GM12865 (cell line): ENCODE data around the gene ZFAND2A.

ENCODE experiments used
- DNase-seq: peaks from one replicate; pipeline ENCODE4 v3.0.0; 2010; ENCODE audit warnings: low read depth
- H3K4me3 ChIP-seq: 2 replicates; pipeline ENCODE4 v1.5.1; 2011; ENCODE audit warnings: mild to moderate bottlenecking, low read depth, low read length, control low read depth
- TF ChIP-seq, protein P1 (sequence below): IDR thresholded peaks from 2 replicates; pipeline ENCODE4 v1.5.1; 2011; ENCODE audit warnings: low read length, control low read depth, low read depth, inconsistent platforms; ENCODE audit not compliant: insufficient read depth; ENCODE audit errors: missing control alignments

The ZFAND2A gene

DNA sequence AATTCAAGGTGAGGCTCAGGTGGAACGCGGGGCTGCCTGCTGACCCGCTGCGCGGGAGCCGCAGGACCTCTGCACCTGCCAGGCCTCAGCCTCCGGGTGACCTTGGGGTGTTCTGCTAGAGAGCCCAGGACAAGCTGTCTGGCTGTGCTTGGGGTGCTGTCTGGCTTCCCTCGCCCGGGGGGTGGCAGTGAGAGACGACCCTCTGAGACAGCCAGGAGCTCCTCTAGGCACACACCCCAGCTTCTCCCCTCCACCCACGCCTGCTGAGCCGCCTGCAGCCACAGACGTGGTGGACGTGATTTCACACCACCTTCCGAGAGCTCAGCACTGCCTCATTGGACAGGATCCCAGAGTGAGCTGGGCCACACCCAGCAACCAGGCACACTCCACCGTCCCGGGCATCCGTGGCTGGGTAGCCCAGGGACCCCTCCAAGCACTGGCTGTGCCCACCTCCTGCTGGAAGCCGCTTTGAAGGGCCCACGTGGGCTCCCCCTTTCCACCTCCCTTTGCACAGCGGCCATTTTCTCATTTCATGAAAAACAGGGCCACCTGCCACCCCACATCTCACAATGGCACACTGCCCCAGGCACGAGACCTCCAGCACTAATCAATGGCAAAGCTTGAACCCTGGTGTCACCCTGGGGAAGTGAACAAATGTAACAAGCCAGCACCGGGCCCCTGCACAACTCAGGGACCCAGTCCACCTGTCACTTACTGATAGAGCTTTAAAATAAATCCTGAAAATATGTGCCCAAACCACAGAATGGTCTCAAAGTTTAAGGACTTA lies 35.0 kb downstream of the ZFAND2A start:
- no peak overlapping the region for H3K4me3 ChIP-seq
- no peak for DNase-seq
- TF ChIP-seq, protein P1, sequence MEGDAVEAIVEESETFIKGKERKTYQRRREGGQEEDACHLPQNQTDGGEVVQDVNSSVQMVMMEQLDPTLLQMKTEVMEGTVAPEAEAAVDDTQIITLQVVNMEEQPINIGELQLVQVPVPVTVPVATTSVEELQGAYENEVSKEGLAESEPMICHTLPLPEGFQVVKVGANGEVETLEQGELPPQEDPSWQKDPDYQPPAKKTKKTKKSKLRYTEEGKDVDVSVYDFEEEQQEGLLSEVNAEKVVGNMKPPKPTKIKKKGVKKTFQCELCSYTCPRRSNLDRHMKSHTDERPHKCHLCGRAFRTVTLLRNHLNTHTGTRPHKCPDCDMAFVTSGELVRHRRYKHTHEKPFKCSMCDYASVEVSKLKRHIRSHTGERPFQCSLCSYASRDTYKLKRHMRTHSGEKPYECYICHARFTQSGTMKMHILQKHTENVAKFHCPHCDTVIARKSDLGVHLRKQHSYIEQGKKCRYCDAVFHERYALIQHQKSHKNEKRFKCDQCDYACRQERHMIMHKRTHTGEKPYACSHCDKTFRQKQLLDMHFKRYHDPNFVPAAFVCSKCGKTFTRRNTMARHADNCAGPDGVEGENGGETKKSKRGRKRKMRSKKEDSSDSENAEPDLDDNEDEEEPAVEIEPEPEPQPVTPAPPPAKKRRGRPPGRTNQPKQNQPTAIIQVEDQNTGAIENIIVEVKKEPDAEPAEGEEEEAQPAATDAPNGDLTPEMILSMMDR, result no peak

DNA sequence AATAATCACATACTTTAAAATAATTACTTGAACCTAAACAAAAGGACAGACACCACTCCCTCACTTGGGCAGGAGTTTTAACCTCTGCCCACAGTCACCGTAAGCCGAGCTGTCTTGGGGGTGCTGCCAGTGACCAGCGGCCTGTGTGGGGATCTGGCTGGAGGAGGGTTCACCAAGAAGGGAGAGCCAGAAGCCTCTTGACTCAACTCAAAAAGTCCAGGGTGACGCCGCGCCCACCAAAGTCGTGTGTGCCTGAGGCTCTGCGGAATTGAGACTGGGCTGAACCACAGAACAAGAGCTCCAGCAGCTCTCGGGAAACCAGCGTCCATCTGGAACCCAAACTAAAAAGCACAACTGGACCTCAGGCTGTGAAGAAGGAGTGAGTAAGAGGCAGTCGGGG lies 35.8 kb downstream of the ZFAND2A start:
- DNase-seq, result no peak
- TF ChIP-seq, protein P1, result no peak
- no peak overlapping the region for H3K4me3 ChIP-seq

DNA sequence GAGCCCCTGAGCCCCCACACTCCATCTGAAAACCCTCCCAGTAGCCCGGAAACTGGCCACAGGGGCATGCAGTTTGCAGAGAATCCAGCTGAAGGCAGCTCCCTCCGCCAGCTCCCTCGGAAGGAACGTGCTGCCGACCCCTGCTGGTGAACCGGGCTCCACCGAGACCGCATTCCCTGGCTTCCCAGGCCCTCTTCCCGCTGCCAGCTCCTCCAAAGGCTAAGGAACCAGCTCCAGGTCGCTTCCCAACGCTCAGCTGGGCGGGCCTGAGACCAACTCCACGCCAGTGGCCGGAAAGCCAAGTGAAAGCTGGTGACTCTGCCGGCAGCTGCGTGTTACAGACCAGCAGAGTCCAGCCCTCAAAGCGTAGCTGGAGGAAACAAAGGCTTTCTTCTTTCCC lies 36.3 kb downstream of the ZFAND2A start:
- no peak for DNase-seq
- no peak overlapping the region for H3K4me3 ChIP-seq

DNA sequence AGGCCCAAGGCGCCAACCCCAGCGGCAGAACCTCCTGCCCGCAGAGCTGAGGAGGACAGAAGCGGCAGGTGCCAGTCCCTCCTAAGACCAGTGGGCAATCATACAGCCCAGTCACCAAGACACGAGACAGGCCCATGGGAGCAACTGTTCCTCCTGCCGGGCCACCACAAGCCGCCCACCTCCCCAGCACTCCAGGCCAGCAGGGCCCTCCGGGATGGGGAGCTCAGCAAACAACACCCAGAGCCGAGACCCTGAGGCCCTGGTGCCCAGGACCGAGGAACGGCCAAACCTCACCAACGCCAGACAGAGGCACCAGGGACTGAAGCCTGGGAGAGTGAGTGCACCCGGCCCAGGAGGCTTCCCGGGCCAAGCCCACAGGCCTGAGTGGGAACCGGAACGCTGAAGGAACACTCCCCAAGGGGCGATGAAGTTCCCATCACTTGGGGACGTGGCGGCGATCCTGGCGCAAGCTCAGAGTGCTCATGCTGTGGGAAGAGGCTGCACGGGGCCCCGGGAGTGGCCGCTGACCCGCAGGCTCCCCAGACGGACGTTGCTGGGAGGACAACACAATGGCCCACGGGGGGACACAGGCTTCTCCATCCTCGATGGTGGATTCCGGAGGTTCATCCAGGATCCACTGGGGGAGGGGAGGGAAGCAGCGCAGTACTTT lies 37.0 kb downstream of the ZFAND2A start:
- TF ChIP-seq, protein P1, result no peak

More for the DNA sequence above, 36.3 kb downstream of the ZFAND2A start:
- TF ChIP-seq, protein P1, result no peak

DNA sequence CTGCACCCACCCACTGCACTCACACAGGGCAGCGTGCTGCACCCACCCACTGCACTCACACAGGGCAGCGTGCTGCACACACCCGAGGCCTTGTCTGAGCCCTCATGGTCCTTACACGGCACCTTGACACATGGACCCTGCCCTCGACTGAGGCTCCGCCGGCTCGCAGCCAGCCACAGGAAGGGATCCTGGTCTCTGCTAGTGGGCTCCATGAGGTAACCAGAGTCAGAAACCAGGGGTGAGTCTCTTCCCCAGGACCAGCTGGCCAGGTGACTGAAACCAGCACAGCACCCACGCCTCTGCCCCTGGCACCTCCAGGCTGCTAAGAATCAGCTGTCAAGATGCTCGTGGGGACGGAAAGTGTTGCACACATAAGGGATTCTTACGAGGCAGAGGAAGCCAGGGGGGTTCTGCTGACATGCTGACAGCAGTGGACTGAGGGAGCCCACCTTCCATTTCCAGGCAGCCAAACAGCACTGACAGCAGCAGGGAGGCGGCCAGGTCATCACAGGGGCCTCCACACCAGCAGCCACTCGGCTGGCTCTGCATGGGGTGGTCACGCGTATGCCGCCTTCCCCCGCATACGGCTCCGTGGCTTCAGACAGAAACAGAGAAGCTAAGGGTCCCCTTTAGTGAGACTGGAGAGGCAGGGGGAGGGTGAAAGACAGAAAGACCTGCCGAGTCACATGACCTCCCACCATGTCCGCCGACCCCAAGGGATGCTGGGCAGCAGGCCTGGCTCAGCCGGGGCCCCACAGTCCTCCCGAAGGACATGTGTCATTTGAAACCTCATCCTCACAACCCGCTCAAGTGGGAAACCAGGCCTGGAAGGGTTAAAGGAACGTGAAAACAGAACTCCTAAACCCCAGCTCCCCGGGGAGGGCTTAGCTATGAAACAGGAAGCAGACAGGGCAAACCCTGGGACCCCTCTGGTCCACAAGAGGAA lies 37.8 kb downstream of the ZFAND2A start:
- TF ChIP-seq, protein P1, result no peak
- no peak overlapping the region for H3K4me3 ChIP-seq
- DNase-seq, result no peak

More for the DNA sequence above, 37.0 kb downstream of the ZFAND2A start:
- no peak for DNase-seq
- no peak overlapping the region for H3K4me3 ChIP-seq

DNA sequence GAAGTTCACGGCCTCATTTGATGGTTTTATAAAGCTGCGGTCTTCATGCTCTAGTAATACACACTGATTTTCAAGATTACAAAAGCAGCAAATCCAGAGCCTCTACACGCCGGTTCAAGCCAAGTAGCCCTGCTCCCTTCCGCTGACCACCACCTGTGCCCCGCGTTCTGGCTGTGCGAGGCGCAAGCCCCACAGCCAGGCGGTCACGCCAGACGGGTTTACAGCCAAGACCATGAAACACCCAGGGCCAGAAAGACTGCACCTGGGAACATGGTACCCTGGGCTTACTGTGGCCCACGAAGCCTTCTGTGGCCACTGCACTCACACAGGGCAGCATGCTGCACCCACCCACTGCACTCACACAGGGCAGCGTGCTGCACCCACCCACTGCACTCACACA lies 38.5 kb downstream of the ZFAND2A start:
- no peak for DNase-seq
- no peak overlapping the region for H3K4me3 ChIP-seq
- TF ChIP-seq, protein P1, result no peak
